H1 (cell line): ENCODE data around the gene NMU. TPM values are rescaled to one million over a fixed set of nuclear protein-coding genes. Genes with fewer than 3 reads are reported as not detected.
"Not testable (repeated sequence)": the region's sequence is repeated elsewhere in the genome, so short reads cannot be mapped to it uniquely, and the experiment has no call there.

Source experiments
- CTCF ChIA-PET: fragments of 300-600 bp; sonication (Branson Sonifier 250); formaldehyde crosslinking; loops from one replicate; lab custom pipeline; 2021; ENCODE audit not compliant: partially characterized antibody; lab: Charles Lee
- POLR2A ChIA-PET: fragments of 300-600 bp; sonication (Branson Sonifier 250); formaldehyde crosslinking; loops from one replicate; lab custom pipeline; 2021; ENCODE audit warnings: inconsistent platforms; ENCODE audit not compliant: partially characterized antibody; lab: Charles Lee
- DNase-seq, 2 experiments: peaks; one replicate each; pipeline versions ENCODE4 v3.0.0 to v3.0.0-alpha.2; 2010 to 2022; ENCODE audit warnings: low spot score in 2 of 2, low read depth in 1 of 2, mixed read lengths in 1 of 2
- FAIRE-seq: peaks from 2 replicates; lab custom pipeline; 2011; peaks lifted over from hg19 to GRCh38; lab: Jason Lieb, UNC
- H2AFZ ChIP-seq: 2 replicates; pipeline ENCODE4 v1.8.1; 2012; ENCODE audit warnings: low read length, inconsistent platforms
- H2AK5ac ChIP-seq: 2 replicates; pipeline ENCODE4 v1.6.1; 2013; ENCODE audit warnings: low read depth, low read length
- H2BK120ac ChIP-seq: replicated peaks from 2 replicates; pipeline ENCODE3; 2013; ENCODE audit warnings: low read depth, low read length, inconsistent platforms
- H2BK12ac ChIP-seq: 2 replicates; pipeline ENCODE4 v1.6.1; 2013; ENCODE audit warnings: low read depth, low read length
- H2BK15ac ChIP-seq: 2 replicates; pipeline ENCODE4 v1.6.1; 2013; ENCODE audit warnings: low read length
- H2BK20ac ChIP-seq: 2 replicates; pipeline ENCODE4 v1.6.1; 2013; ENCODE audit warnings: low read length
- H2BK5ac ChIP-seq: 2 replicates; pipeline ENCODE4 v1.6.1; 2013; ENCODE audit warnings: low read depth, low read length
- H3K14ac ChIP-seq: 2 replicates; pipeline ENCODE4 v1.6.1; 2013; ENCODE audit warnings: inconsistent platforms; ENCODE audit not compliant: insufficient read length
- H3K18ac ChIP-seq: 2 replicates; pipeline ENCODE4 v1.6.1; 2013; ENCODE audit warnings: low read length; ENCODE audit errors: extremely low read depth
- H3K23ac ChIP-seq: 2 replicates; pipeline ENCODE4 v1.6.1; 2013; ENCODE audit warnings: inconsistent platforms; ENCODE audit not compliant: insufficient read length
- H3K23me2 ChIP-seq: 2 replicates; pipeline ENCODE4 v1.6.1; 2013; ENCODE audit warnings: low read depth, low read length
- H3K27ac ChIP-seq: 2 replicates; pipeline ENCODE4 v1.6.1; 2011; ENCODE audit warnings: low read depth, low read length, inconsistent platforms
- H3K27me3 ChIP-seq, 4 experiments: replicated peaks in 1 of 4; 1 replicate in 1 of 4; 2 replicates in 3 of 4; pipeline versions ENCODE4 v1.6.1 to v1.8.1; 2011 to 2013; ENCODE audit warnings: low read length in 3 of 4, mild to moderate bottlenecking in 3 of 4, inconsistent platforms in 2 of 4, mixed read lengths in 2 of 4, moderate library complexity in 1 of 4; ENCODE audit not compliant: control insufficient read depth in 3 of 4, insufficient read depth in 3 of 4; ENCODE audit errors: extremely low read depth in 1 of 4
- H3K36me3 ChIP-seq, 4 experiments: 2 replicates each; pipeline versions ENCODE4 v1.6.1 to v1.8.1; 2011 to 2013; ENCODE audit warnings: mild to moderate bottlenecking in 4 of 4, low read length in 3 of 4, moderate library complexity in 2 of 4, control low read depth in 1 of 4, inconsistent platforms in 1 of 4; ENCODE audit not compliant: insufficient read depth in 4 of 4, control insufficient read depth in 2 of 4
- H3K4ac ChIP-seq: replicated peaks from 2 replicates; pipeline ENCODE3; 2013; ENCODE audit warnings: low read length, low read depth, mixed read lengths, inconsistent platforms; ENCODE audit not compliant: insufficient read length
- H3K4me1 ChIP-seq, 4 experiments: replicated peaks in 1 of 4; 1 replicate in 1 of 4; 2 replicates in 3 of 4; pipeline versions ENCODE4 v1.6.1 to v1.8.1; 2011 to 2013; ENCODE audit warnings: low read length in 3 of 4, inconsistent platforms in 2 of 4, mixed read lengths in 1 of 4; ENCODE audit not compliant: insufficient read depth in 4 of 4, control insufficient read depth in 3 of 4
- H3K4me2 ChIP-seq, 2 experiments: 2 replicates each; pipeline versions ENCODE4 v1.6.1 to v1.8.1; 2011 to 2013; ENCODE audit warnings: low read depth in 2 of 2, low read length in 2 of 2, control low read depth in 1 of 2, inconsistent platforms in 1 of 2, mild to moderate bottlenecking in 1 of 2; ENCODE audit not compliant: insufficient read depth in 1 of 2
- H3K4me3 ChIP-seq, 4 experiments: fragments of 200-600, 300-600 bp in 1 of 4; sonication (generic), shearing (Covaris generic), sonication (Bioruptor Twin) in 1 of 4; 2 replicates each; pipeline versions ENCODE4 v1.5.1 to v1.8.1; 2011 to 2016; ENCODE audit warnings: low read length in 4 of 4, low read depth in 3 of 4, control low read depth in 2 of 4, inconsistent platforms in 2 of 4, mild to moderate bottlenecking in 2 of 4, mixed read lengths in 1 of 4, moderate library complexity in 1 of 4; ENCODE audit not compliant: insufficient read depth in 2 of 4; ENCODE audit errors: extremely low read depth in 1 of 4
- H3K56ac ChIP-seq: replicated peaks from 2 replicates; pipeline ENCODE3; 2013; ENCODE audit warnings: low read depth, mild to moderate bottlenecking, mixed read lengths, low read length, inconsistent platforms; ENCODE audit not compliant: insufficient read length
- H3K79me1 ChIP-seq: 2 replicates; pipeline ENCODE4 v1.6.1; 2013; ENCODE audit warnings: low read depth, low read length, control low read depth
- H3K79me2 ChIP-seq, 2 experiments: 2 replicates each; pipeline versions ENCODE4 v1.6.1 to v1.8.1; 2012 to 2013; ENCODE audit warnings: low read length in 2 of 2, mild to moderate bottlenecking in 2 of 2, inconsistent platforms in 1 of 2; ENCODE audit not compliant: insufficient read depth in 2 of 2, control insufficient read depth in 1 of 2
- H3K9ac ChIP-seq, 4 experiments: replicated peaks in 1 of 4; 1 replicate in 1 of 4; 2 replicates in 3 of 4; pipeline versions ENCODE4 v1.6.1 to v1.8.1; 2011 to 2013; ENCODE audit warnings: low read depth in 3 of 4, low read length in 3 of 4, control low read depth in 2 of 4, mild to moderate bottlenecking in 2 of 4, moderate library complexity in 2 of 4, inconsistent platforms in 1 of 4; ENCODE audit errors: extremely low read depth in 1 of 4
- H3K9me3 ChIP-seq, 2 experiments: 2 replicates each; pipeline versions ENCODE4 v1.6.1 to v1.8.1; 2012 to 2013; ENCODE audit warnings: mild to moderate bottlenecking in 2 of 2, moderate library complexity in 2 of 2, control low read depth in 1 of 2, inconsistent platforms in 1 of 2, low read depth in 1 of 2, low read length in 1 of 2, mixed read lengths in 1 of 2; ENCODE audit not compliant: insufficient read depth in 2 of 2
- H4K20me1 ChIP-seq, 2 experiments: replicated peaks in 1 of 2; 2 replicates each; pipeline versions ENCODE3 to v1.8.1; 2011 to 2013; ENCODE audit warnings: inconsistent platforms in 2 of 2, low read length in 2 of 2, mild to moderate bottlenecking in 1 of 2; ENCODE audit not compliant: insufficient read depth in 2 of 2, control insufficient read depth in 1 of 2
- H4K5ac ChIP-seq: 2 replicates; pipeline ENCODE4 v1.6.1; 2013; ENCODE audit warnings: low read length, low read depth, mixed read lengths, inconsistent platforms; ENCODE audit not compliant: insufficient read length
- H4K8ac ChIP-seq: 2 replicates; pipeline ENCODE4 v1.8.0; 2013; ENCODE audit warnings: mild to moderate bottlenecking, moderate library complexity, low read length, inconsistent platforms; ENCODE audit not compliant: insufficient read depth; ENCODE audit errors: extremely low read depth
- H4K91ac ChIP-seq: replicated peaks from 2 replicates; pipeline ENCODE3; 2013; ENCODE audit warnings: low read length, mixed read lengths, inconsistent platforms; ENCODE audit not compliant: insufficient read length
- ASH2L ChIP-seq: fragments of 200-600, 300-600 bp; sonication (generic); IDR thresholded peaks from one replicate; pipeline ENCODE4 v1.7.1; 2017; ENCODE audit warnings: low read length
- EP300 ChIP-seq, 2 experiments: IDR thresholded peaks; 1 replicate in 1 of 2; 2 replicates in 1 of 2; pipeline ENCODE4 v1.6.1; 2011 to 2012; ENCODE audit warnings: low read depth in 2 of 2, low read length in 2 of 2, mild to moderate bottlenecking in 2 of 2, borderline replicate concordance in 1 of 2, inconsistent platforms in 1 of 2, moderate library complexity in 1 of 2
- SP1 ChIP-seq: IDR thresholded peaks from 2 replicates; pipeline ENCODE4 v1.6.1; 2011; ENCODE audit warnings: low read depth, low read length
- TBP ChIP-seq: IDR thresholded peaks from 2 replicates; pipeline ENCODE4 v1.6.1; 2011; ENCODE audit warnings: low read depth, low read length, improper control_type of control experiment
- WGBS, 2 experiments: shearing (Covaris generic) in 1 of 2; methylation state at CpG; one replicate each; pipeline versions ENCODE4 v1.1.6 to v1.1.7; 2013 to 2015; ENCODE audit warnings: low lambda C conversion rate in 2 of 2, mixed read lengths in 2 of 2, inconsistent platforms in 1 of 2, low coverage in 1 of 2, missing lambda C conversion rate in 1 of 2; ENCODE audit not compliant: insufficient replicate concordance in 2 of 2, insufficient coverage in 1 of 2, insufficient read length in 1 of 2; ENCODE audit errors: extremely low coverage in 1 of 2, missing lambda C conversion rate in 1 of 2; 5-methylcytosine and 5-hydroxymethylcytosine counted together
- polyA plus RNA-seq, 7 experiments: library from polyadenylated mRNA; depleted of rRNA in 3 of 7; stranded (reverse) in 5 of 7; unstranded in 2 of 7; fragments of >200 nt in 5 of 7; fragments of 200-250 nt in 2 of 7; gene quantifications; 1 replicate in 5 of 7; 2 replicates in 1 of 7; 4 replicates in 1 of 7; pipeline versions ENCODE4 v1.2.1 to v1.2.3, GENCODE V29; 2011 to 2013; ENCODE audit warnings: missing spikeins in 2 of 7, mixed read lengths in 2 of 7
- total RNA-seq: library from RNA; stranded (reverse); fragmentation: NEBNext Ultra II Directional; extraction: Animal tissue kit (Norgen Biotek cat#: 25700); gene quantifications from 2 replicates; pipeline ENCODE4 v1.2.1, GENCODE V29; 2021
- TF ChIP-seq, protein P1 (sequence below), 3 experiments: IDR thresholded peaks; 1 replicate in 2 of 3; 2 replicates in 1 of 3; pipeline versions ENCODE4 v1.5.1 to v1.6.1; 2011; ENCODE audit warnings: low read length in 3 of 3, mild to moderate bottlenecking in 3 of 3, inconsistent platforms in 2 of 3, low read depth in 1 of 3, moderate library complexity in 1 of 3; ENCODE audit not compliant: insufficient read depth in 1 of 3; ENCODE audit errors: control extremely low read depth in 1 of 3
- TF ChIP-seq, protein P2 (sequence below): IDR thresholded peaks from 2 replicates; pipeline ENCODE4 v1.6.1; 2011; ENCODE audit warnings: low read depth, mild to moderate bottlenecking, low read length; ENCODE audit not compliant: insufficient read depth
- TF ChIP-seq, protein P3 (sequence below): IDR thresholded peaks from 2 replicates; pipeline ENCODE4 v1.6.1; 2012; ENCODE audit warnings: low read length, inconsistent platforms

NMU gene
- total and polyA plus RNA-seq, 2 of the 8 experiments (the other 6 are each of a cell fraction or from before 2014, with no cell fraction given), result 30.5 to 50.4 TPM

- TF ChIP-seq, protein P1, sequence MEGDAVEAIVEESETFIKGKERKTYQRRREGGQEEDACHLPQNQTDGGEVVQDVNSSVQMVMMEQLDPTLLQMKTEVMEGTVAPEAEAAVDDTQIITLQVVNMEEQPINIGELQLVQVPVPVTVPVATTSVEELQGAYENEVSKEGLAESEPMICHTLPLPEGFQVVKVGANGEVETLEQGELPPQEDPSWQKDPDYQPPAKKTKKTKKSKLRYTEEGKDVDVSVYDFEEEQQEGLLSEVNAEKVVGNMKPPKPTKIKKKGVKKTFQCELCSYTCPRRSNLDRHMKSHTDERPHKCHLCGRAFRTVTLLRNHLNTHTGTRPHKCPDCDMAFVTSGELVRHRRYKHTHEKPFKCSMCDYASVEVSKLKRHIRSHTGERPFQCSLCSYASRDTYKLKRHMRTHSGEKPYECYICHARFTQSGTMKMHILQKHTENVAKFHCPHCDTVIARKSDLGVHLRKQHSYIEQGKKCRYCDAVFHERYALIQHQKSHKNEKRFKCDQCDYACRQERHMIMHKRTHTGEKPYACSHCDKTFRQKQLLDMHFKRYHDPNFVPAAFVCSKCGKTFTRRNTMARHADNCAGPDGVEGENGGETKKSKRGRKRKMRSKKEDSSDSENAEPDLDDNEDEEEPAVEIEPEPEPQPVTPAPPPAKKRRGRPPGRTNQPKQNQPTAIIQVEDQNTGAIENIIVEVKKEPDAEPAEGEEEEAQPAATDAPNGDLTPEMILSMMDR (IDR thresholded peaks at IDR 0.05; ENCODE audit: control extremely low read depth in 1 of 3, insufficient read depth in 1 of 3, low read depth in 1 of 3, low read length in 3 of 3), result no peak
- TF ChIP-seq EP300 (IDR thresholded peaks at IDR 0.05; ENCODE audit: borderline replicate concordance in 1 of 2, low read depth in 2 of 2, low read length in 2 of 2), result no peak
- TF ChIP-seq, protein P2, sequence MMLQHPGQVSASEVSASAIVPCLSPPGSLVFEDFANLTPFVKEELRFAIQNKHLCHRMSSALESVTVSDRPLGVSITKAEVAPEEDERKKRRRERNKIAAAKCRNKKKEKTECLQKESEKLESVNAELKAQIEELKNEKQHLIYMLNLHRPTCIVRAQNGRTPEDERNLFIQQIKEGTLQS, result no peak
- TF ChIP-seq TBP, result no peak
- TF ChIP-seq SP1, result no peak
- TF ChIP-seq, protein P3, sequence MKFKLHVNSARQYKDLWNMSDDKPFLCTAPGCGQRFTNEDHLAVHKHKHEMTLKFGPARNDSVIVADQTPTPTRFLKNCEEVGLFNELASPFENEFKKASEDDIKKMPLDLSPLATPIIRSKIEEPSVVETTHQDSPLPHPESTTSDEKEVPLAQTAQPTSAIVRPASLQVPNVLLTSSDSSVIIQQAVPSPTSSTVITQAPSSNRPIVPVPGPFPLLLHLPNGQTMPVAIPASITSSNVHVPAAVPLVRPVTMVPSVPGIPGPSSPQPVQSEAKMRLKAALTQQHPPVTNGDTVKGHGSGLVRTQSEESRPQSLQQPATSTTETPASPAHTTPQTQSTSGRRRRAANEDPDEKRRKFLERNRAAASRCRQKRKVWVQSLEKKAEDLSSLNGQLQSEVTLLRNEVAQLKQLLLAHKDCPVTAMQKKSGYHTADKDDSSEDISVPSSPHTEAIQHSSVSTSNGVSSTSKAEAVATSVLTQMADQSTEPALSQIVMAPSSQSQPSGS, result no peak
- no peak for TF ChIP-seq ASH2L
- TF ChIP-seq, all 59 proteins: peak for 0
These were observed 47.9 kb downstream of the NMU start (continued) for GRCh38 chr4:55588160-55588559.

GRCh38 chr4:55582773-55583172 is 53.3 kb downstream of the NMU start:
- H4K91ac ChIP-seq, H4K5ac ChIP-seq, H2BK20ac ChIP-seq, H3K4ac ChIP-seq, DNase-seq, H3K27ac ChIP-seq, H4K8ac ChIP-seq, H2BK12ac ChIP-seq, H3K4me3 ChIP-seq, H3K79me2 ChIP-seq, H2AFZ ChIP-seq, H3K9ac ChIP-seq, H3K56ac ChIP-seq, CTCF ChIA-PET, H2BK120ac ChIP-seq, H3K79me1 ChIP-seq, H3K23me2 ChIP-seq, H3K18ac ChIP-seq, H3K27me3 ChIP-seq, FAIRE-seq, H3K4me1 ChIP-seq, H3K14ac ChIP-seq, H3K9me3 ChIP-seq, POLR2A ChIA-PET, H2BK5ac ChIP-seq, H3K36me3 ChIP-seq, H4K20me1 ChIP-seq, H2BK15ac ChIP-seq, H3K4me2 ChIP-seq, H2AK5ac ChIP-seq, H3K23ac ChIP-seq: not testable (repeated sequence)
- WGBS, 2 experiments, result no CpG with 5 or more reads among the region's 2 CpGs
